ENCODE results near the gene CD4.

Gene CD4

GRCh38 chr12:6827437-6827911 lies 38.1 kb downstream of the CD4 start:
- DNase-seq (ENCODE audit: low spot score) = peak; percentile 71
- TF ChIP-seq CTCF (IDR thresholded peaks at IDR 0.05; ENCODE audit: extremely low read depth, missing control alignments) = no peak

GRCh38 chr12:6827982-6828780 lies 38.9 kb downstream of the CD4 start, which contains the start of gene P3H3:
Gene P3H3 (plus strand): TSS chr12:6828407. CDS start chr12:6828441, 34 bp downstream.
- TF ChIP-seq CTCF (IDR thresholded peaks at IDR 0.05; ENCODE audit: extremely low read depth, missing control alignments) = no peak
- peak; percentile 59 for DNase-seq (ENCODE audit: low spot score)

- no peak for TF ChIP-seq CTCF (IDR thresholded peaks at IDR 0.05; ENCODE audit: extremely low read depth, missing control alignments)
- DNase-seq (ENCODE audit: low spot score) = peak; percentile 68
These were observed 39.6 kb downstream of the CD4 start for GRCh38 chr12:6828781-6829535.

- TF ChIP-seq CTCF (IDR thresholded peaks at IDR 0.05; ENCODE audit: extremely low read depth, missing control alignments) = no peak
- no peak for DNase-seq (ENCODE audit: low spot score)
These were observed 40.4 kb downstream of the CD4 start for GRCh38 chr12:6829536-6830220.

DNA sequence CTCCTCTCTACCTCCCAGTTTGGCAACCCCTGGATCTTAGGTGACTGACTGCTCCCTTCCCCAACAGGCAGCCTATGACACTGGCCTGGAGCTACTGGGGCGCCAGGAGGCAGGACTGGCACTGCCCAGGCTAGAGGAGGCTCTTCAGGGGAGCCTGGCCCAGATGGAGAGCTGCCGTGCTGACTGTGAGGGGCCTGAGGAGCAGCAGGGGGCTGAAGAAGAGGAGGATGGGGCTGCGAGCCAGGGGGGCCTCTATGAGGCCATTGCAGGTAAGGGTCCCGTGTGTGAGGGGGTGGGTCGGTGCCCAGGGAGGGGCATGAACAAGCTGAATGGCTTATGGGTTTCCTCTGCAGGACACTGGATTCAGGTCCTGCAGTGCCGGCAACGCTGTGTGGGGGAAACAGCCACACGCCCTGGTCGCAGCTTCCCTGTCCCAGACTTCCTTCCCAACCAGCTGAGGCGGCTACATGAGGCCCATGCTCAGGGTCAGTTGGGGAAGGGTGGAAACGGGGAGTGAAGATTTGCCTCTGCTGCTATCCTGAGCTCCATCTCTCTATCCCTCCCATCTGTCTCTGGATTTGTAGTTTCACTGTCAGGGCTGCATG lies 41.1 kb downstream of the CD4 start:
- no peak for DNase-seq (ENCODE audit: low spot score)
- TF ChIP-seq CTCF (IDR thresholded peaks at IDR 0.05; ENCODE audit: extremely low read depth, missing control alignments) = no peak

DNA sequence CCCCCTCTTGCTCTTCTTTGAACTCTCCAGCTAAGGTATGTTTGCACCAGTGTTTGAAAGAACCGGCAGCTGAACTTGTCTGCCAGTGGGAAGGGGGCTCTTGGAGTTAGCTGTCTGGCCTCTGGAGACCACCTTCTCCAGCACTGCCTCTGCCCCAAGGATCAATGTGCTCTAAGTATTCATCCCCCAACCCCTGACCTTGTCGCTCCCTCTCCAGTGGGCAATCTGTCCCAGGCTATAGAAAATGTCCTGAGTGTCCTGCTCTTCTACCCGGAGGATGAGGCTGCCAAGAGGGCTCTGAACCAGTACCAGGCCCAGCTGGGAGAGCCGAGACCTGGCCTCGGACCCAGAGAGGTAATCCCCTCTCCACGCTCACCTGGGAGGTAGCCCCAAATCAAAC lies 41.7 kb downstream of the CD4 start:
- TF ChIP-seq CTCF (IDR thresholded peaks at IDR 0.05; ENCODE audit: extremely low read depth, missing control alignments) = no peak
- no peak for DNase-seq (ENCODE audit: low spot score)
